ENCODE measurements around the gene DROSHA.

DNA sequence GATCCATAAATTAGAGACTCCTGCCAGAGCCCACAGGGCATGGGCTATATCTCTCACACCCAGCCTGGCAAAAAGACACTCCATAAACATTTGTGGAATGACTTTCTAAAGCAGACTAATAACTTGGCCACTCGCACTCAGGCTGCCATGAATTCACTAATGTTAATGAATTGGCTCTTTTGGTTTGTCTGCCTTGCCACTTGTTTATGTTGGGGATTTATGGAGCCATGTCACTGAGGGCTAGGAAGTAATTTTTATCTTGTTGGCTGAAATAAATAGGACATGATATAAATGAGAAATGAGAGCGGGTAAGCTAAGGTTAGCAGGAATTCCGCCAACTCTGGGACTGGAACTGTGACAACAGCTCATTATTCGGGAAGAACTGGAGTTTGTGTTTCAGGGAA lies 55.2 kb downstream of the DROSHA start:
- TF ChIP-seq, protein P1, sequence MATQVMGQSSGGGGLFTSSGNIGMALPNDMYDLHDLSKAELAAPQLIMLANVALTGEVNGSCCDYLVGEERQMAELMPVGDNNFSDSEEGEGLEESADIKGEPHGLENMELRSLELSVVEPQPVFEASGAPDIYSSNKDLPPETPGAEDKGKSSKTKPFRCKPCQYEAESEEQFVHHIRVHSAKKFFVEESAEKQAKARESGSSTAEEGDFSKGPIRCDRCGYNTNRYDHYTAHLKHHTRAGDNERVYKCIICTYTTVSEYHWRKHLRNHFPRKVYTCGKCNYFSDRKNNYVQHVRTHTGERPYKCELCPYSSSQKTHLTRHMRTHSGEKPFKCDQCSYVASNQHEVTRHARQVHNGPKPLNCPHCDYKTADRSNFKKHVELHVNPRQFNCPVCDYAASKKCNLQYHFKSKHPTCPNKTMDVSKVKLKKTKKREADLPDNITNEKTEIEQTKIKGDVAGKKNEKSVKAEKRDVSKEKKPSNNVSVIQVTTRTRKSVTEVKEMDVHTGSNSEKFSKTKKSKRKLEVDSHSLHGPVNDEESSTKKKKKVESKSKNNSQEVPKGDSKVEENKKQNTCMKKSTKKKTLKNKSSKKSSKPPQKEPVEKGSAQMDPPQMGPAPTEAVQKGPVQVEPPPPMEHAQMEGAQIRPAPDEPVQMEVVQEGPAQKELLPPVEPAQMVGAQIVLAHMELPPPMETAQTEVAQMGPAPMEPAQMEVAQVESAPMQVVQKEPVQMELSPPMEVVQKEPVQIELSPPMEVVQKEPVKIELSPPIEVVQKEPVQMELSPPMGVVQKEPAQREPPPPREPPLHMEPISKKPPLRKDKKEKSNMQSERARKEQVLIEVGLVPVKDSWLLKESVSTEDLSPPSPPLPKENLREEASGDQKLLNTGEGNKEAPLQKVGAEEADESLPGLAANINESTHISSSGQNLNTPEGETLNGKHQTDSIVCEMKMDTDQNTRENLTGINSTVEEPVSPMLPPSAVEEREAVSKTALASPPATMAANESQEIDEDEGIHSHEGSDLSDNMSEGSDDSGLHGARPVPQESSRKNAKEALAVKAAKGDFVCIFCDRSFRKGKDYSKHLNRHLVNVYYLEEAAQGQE (IDR thresholded peaks at IDR 0.05; ENCODE audit: low read depth, low read length) = no peak
- no peak for TF ChIP-seq BMI1 (IDR thresholded peaks at IDR 0.05; ENCODE audit: borderline replicate concordance)
- no peak for TF ChIP-seq POLR2A (IDR thresholded peaks at IDR 0.05; ENCODE audit: low read depth, low read length)
- TF ChIP-seq CHD4 (IDR thresholded peaks at IDR 0.05) = no peak
- TF ChIP-seq, protein P2, sequence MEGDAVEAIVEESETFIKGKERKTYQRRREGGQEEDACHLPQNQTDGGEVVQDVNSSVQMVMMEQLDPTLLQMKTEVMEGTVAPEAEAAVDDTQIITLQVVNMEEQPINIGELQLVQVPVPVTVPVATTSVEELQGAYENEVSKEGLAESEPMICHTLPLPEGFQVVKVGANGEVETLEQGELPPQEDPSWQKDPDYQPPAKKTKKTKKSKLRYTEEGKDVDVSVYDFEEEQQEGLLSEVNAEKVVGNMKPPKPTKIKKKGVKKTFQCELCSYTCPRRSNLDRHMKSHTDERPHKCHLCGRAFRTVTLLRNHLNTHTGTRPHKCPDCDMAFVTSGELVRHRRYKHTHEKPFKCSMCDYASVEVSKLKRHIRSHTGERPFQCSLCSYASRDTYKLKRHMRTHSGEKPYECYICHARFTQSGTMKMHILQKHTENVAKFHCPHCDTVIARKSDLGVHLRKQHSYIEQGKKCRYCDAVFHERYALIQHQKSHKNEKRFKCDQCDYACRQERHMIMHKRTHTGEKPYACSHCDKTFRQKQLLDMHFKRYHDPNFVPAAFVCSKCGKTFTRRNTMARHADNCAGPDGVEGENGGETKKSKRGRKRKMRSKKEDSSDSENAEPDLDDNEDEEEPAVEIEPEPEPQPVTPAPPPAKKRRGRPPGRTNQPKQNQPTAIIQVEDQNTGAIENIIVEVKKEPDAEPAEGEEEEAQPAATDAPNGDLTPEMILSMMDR (IDR thresholded peaks at IDR 0.05 in 2 of 3, conservative IDR thresholded peaks at IDR 0.05 in 1 of 3; ENCODE audit: control insufficient read depth in 2 of 3, extremely low read depth in 1 of 3, insufficient read depth in 1 of 3, low read depth in 3 of 3, low read length in 3 of 3) = no peak
- TF ChIP-seq ZNF217 (IDR thresholded peaks at IDR 0.05) = no peak
- no peak for TF ChIP-seq MTA3 (IDR thresholded peaks at IDR 0.05; ENCODE audit: borderline replicate concordance, low read length)
- TF ChIP-seq STAT1 (conservative IDR thresholded peaks at IDR 0.05) = no peak
- no peak for TF ChIP-seq ATF7 (IDR thresholded peaks at IDR 0.05; ENCODE audit: low read depth)
- no peak for TF ChIP-seq SPI1 (IDR thresholded peaks at IDR 0.05; ENCODE audit: borderline replicate concordance, insufficient read depth, low read depth, low read length)
- no peak for TF ChIP-seq SIX5 (IDR thresholded peaks at IDR 0.05; ENCODE audit: low read depth, low read length, severe bottlenecking)
- TF ChIP-seq, protein P3, sequence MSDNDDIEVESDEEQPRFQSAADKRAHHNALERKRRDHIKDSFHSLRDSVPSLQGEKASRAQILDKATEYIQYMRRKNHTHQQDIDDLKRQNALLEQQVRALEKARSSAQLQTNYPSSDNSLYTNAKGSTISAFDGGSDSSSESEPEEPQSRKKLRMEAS (IDR thresholded peaks at IDR 0.05; ENCODE audit: low read depth, low read length) = no peak
